HL-60/S4 treated with phorbol 12-myristate 13-acetate at 8.2 ng/mL for 4 days and 3 days (cell line): ENCODE results near the gene MAMLD1.
"Not testable (repeated sequence)": the region's sequence is repeated elsewhere in the genome, so short reads cannot be mapped to it uniquely, and the experiment has no call there.

Experiments
- in situ Hi-C: fragments of 300-500 bp; cut with MboI; formaldehyde crosslinking; loops from 2 replicates; pipeline ENCODE4 v1.15.0; 2022; ENCODE audit warnings: low sequenced_read_pairs

The MAMLD1 gene

GRCh38 chrX:150362599-150363481 lies at the start of gene MAMLD1:
Gene MAMLD1, plus strand, starts transcription at chrX:150363317. Its CDS starts 82,200 bp downstream, at chrX:150445517.
- in situ Hi-C loops: no loop called here

- in situ Hi-C loops: no loop called here
These were observed 49.6 kb upstream of the MAMLD1 start for GRCh38 chrX:150313514-150313913.

- in situ Hi-C loops: no loop called here
These were observed 48.9 kb upstream of the MAMLD1 start for GRCh38 chrX:150314186-150314585.

GRCh38 chrX:150316564-150316963 lies 46.6 kb upstream of the MAMLD1 start:
- in situ Hi-C loops: no loop called here

GRCh38 chrX:150323020-150323419 lies 40.1 kb upstream of the MAMLD1 start:
- in situ Hi-C loops: no loop called here

GRCh38 chrX:150324035-150324728 lies 38.9 kb upstream of the MAMLD1 start:
- in situ Hi-C loops: no loop called here

GRCh38 chrX:150324919-150325318 lies 38.2 kb upstream of the MAMLD1 start:
- in situ Hi-C loops: no loop called here

- in situ Hi-C loops: no loop called here
These were observed 36.4 kb upstream of the MAMLD1 start for GRCh38 chrX:150326541-150327247.

GRCh38 chrX:150329282-150329681 lies 33.8 kb upstream of the MAMLD1 start:
- in situ Hi-C loops: no loop called here

- in situ Hi-C loops: no loop called here
These were observed 33.2 kb upstream of the MAMLD1 start for GRCh38 chrX:150329868-150330267.

- in situ Hi-C loops: no loop called here
These were observed 31.1 kb upstream of the MAMLD1 start for GRCh38 chrX:150332023-150332422.

GRCh38 chrX:150334100-150334499 lies 29.0 kb upstream of the MAMLD1 start:
- in situ Hi-C loops: no loop called here

GRCh38 chrX:150334981-150335380 lies 28.1 kb upstream of the MAMLD1 start:
- in situ Hi-C loops: no loop called here

GRCh38 chrX:150337026-150337425 lies 26.1 kb upstream of the MAMLD1 start:
- in situ Hi-C loops: no loop called here

- in situ Hi-C loops: no loop called here
These were observed 25.6 kb upstream of the MAMLD1 start for GRCh38 chrX:150337536-150337935.

- in situ Hi-C loops: no loop called here
These were observed 24.5 kb upstream of the MAMLD1 start for GRCh38 chrX:150338615-150339014.

GRCh38 chrX:150339736-150340135 lies 23.4 kb upstream of the MAMLD1 start:
- in situ Hi-C loops: no loop called here

GRCh38 chrX:150340326-150340725 lies 22.8 kb upstream of the MAMLD1 start:
- in situ Hi-C loops: not testable (repeated sequence)

GRCh38 chrX:150347471-150347870 lies 15.6 kb upstream of the MAMLD1 start:
- in situ Hi-C loops: no loop called here

- in situ Hi-C loops: no loop called here
These were observed 14.8 kb upstream of the MAMLD1 start for GRCh38 chrX:150348365-150348764.

- in situ Hi-C loops: no loop called here
These were observed 11.0 kb upstream of the MAMLD1 start for GRCh38 chrX:150352114-150352513.
